Upper lobe of left lung (tissue), 6 donors: ENCODE results near the gene SP6. TPM values are rescaled to one million over a fixed set of nuclear protein-coding genes. Genes with fewer than 3 reads are reported as not detected.

Experiments used
- ATAC-seq, 2 donors: fragments of 200-7000 bp; cut with Tn5 transposase; one replicate each; pipeline ENCODE4 v1.9.1; 2022; ENCODE audit warnings: mild to moderate bottlenecking in 2 of 2, moderate library complexity in 2 of 2; ENCODE audit not compliant: low FRiP score in 2 of 2
- DNase-seq, 2 donors: peaks; one replicate each; pipeline ENCODE4 v3.0.0-alpha.2; 2019 to 2020
- H3K27ac ChIP-seq, 4 donors: fragments of 200-600 bp; sonication (generic); one replicate each; pipeline ENCODE4 v1.5.1; 2016 to 2019
- H3K27me3 ChIP-seq, 4 donors: fragments of 200-600 bp; sonication (generic); one replicate each; pipeline ENCODE4 v1.5.1; 2017 to 2019
- H3K36me3 ChIP-seq, 4 donors: fragments of 200-600 bp; sonication (generic); one replicate each; pipeline ENCODE4 v1.5.1; 2016 to 2019
- H3K4me1 ChIP-seq, 4 donors: fragments of 200-600 bp; sonication (generic); one replicate each; pipeline ENCODE4 v1.5.1; 2018 to 2019
- H3K4me3 ChIP-seq, 4 donors: fragments of 200-600 bp; sonication (generic); one replicate each; pipeline ENCODE4 v1.5.1; 2017 to 2019; ENCODE audit warnings: mild to moderate bottlenecking in 2 of 4, moderate library complexity in 1 of 4
- H3K9me3 ChIP-seq, 4 donors: fragments of 200-600 bp; sonication (generic); one replicate each; pipeline ENCODE4 v1.5.1; 2018 to 2019
- CTCF ChIP-seq, 6 experiments: fragments of 450-650 bp in 4 of 6; fragments of 200-600 bp in 2 of 6; sonication (generic) in 2 of 6; IDR thresholded peaks; one replicate each; pipeline ENCODE4 v1.5.1; 2016 to 2019; ENCODE audit warnings: antibody characterized with exemption in 6 of 6
- EP300 ChIP-seq, 4 donors: sonication (generic); formaldehyde crosslinking; IDR thresholded peaks; one replicate each; pipeline ENCODE4 v1.5.1; 2017; ENCODE audit warnings: antibody characterized with exemption in 4 of 4, control low read depth in 2 of 4
- POLR2A ChIP-seq, 4 donors: fragments of 450-650 bp; IDR thresholded peaks; one replicate each; pipeline ENCODE4 v1.5.1; 2016 to 2017; ENCODE audit warnings: antibody characterized with exemption in 4 of 4, mild to moderate bottlenecking in 2 of 4
- POLR2AphosphoS5 ChIP-seq, 2 donors: sonication (generic); formaldehyde crosslinking; IDR thresholded peaks; one replicate each; pipeline ENCODE4 v1.5.1; 2017; ENCODE audit warnings: antibody characterized with exemption in 2 of 2
- WGBS, 2 donors: methylation state at CpG; one replicate each; pipeline ENCODE4 v1.1.5; 2017 to 2018; 5-methylcytosine and 5-hydroxymethylcytosine counted together
- total RNA-seq, 6 donors: library from RNA; depleted of rRNA in 4 of 6; stranded (reverse); fragments of >200 nt in 4 of 6; gene quantifications; one replicate each; pipeline versions ENCODE4 v1.1.0 to v1.2.1, GENCODE V29; 2016 to 2021
- donor health status: DM: no; HTN: no; CAD: no; lungs with moderate emphysema.
- donor health status: DM: no; HTN: yes; CAD: no; lungs with severe emphysema.

SP6 gene
- total RNA-seq, 6 donors from 2014 or later: 0.76 to 6.4 (median 2.4) TPM

- DNase-seq (no peak), ATAC-seq (no peak)
- Histone ChIP-seq H3K4me1 (peaks cover 40 to 63% (median 44%) of the 10 kb centered on the region in 4 donors), H3K27me3 (peaks cover 0 to 20% (median 6%) of the 10 kb centered on the region in 4 donors), H3K4me3 (no peak overlapping the region), H3K9me3 (no peaks in the 10 kb centered on the region), H3K36me3 (peaks cover 0 to 13% (median 0%) of the 10 kb centered on the region in 4 donors), H3K27ac (peak overlapping the region in 2 of 4 donors; percentile 35 to 67)
- peak in 1 of 6 experiments; percentile 22 for TF ChIP-seq CTCF (IDR thresholded peaks at IDR 0.05)
- TF ChIP-seq POLR2AphosphoS5 (IDR thresholded peaks at IDR 0.05): peak in 1 of 2 donors; percentile 30
- TF ChIP-seq EP300 (IDR thresholded peaks at IDR 0.05): no peak
- 53 to 67% methylated on average over 4 of the region's 4 CpGs for WGBS, 2 donors
Observed at GRCh38 chr17:47844814-47845715, 5.9 kb downstream of the SP6 start.

GRCh38 chr17:47844227-47844626 lies 6.7 kb downstream of the SP6 start:
- Histone ChIP-seq H3K4me1 (peaks cover 42 to 69% (median 48%) of the 10 kb centered on the region in 4 donors), H3K27me3 (peaks cover 0 to 20% (median 6%) of the 10 kb centered on the region in 4 donors)
- DNase-seq: no peak

GRCh38 chr17:47843391-47843730 lies 7.6 kb downstream of the SP6 start:
- no peak overlapping the region for H3K4me3 ChIP-seq
- peak overlapping the region in 2 of 4 donors; percentile 8 to 67 for H3K27ac ChIP-seq
- H3K36me3 ChIP-seq: peaks cover 0 to 20% (median 0%) of the 10 kb centered on the region in 4 donors
- peaks cover 42 to 76% (median 50%) of the 10 kb centered on the region in 4 donors for H3K4me1 ChIP-seq
- ATAC-seq (no peak), DNase-seq (no peak)
- no peaks in the 10 kb centered on the region for H3K9me3 ChIP-seq
- no peak for TF ChIP-seq POLR2A (IDR thresholded peaks at IDR 0.05)
- no peak for TF ChIP-seq EP300 (IDR thresholded peaks at IDR 0.05)
- no peak for TF ChIP-seq POLR2AphosphoS5 (IDR thresholded peaks at IDR 0.05)
- no peak for TF ChIP-seq CTCF (IDR thresholded peaks at IDR 0.05)
- peaks cover 0 to 19% (median 6%) of the 10 kb centered on the region in 4 donors for H3K27me3 ChIP-seq
- WGBS, 2 donors: 37 to 56% methylated on average over 4 to 6 of the region's 6 CpGs

More at GRCh38 chr17:47844227-47844626, 6.7 kb downstream of the SP6 start:
- H3K27ac ChIP-seq: peak overlapping the region in 2 of 4 donors; percentile 35 to 67
- no peak overlapping the region for H3K4me3 ChIP-seq
- 10 to 53% methylated on average over 2 to 5 of the region's 5 CpGs for WGBS, 2 donors
- no peak for TF ChIP-seq POLR2A (IDR thresholded peaks at IDR 0.05)
- peak in 1 of 2 donors; percentile 17 for TF ChIP-seq POLR2AphosphoS5 (IDR thresholded peaks at IDR 0.05)
- ATAC-seq: no peak
- H3K9me3 ChIP-seq: no peaks in the 10 kb centered on the region
- H3K36me3 ChIP-seq: peaks cover 0 to 13% (median 0%) of the 10 kb centered on the region in 4 donors

GRCh38 chr17:47841488-47842291 lies 9.3 kb downstream of the SP6 start:
- Histone ChIP-seq H3K4me1 (peaks cover 33 to 78% (median 45%) of the 10 kb centered on the region in 4 donors), H3K36me3 (peaks cover 0 to 23% (median 10%) of the 10 kb centered on the region in 4 donors), H3K27me3 (peaks cover 0 to 2% (median under 1%) of the 10 kb centered on the region in 4 donors), H3K4me3 (peak overlapping the region in 2 of 4 donors; percentile 75 to 90), H3K9me3 (no peaks in the 10 kb centered on the region), H3K27ac (peak overlapping the region; percentile 45 to 85 (median 82))
- ATAC-seq (no peak), DNase-seq (no peak)
- WGBS, 2 donors: 67 to 69% methylated on average over 15 to 16 of the region's 16 CpGs
- TF ChIP-seq CTCF (IDR thresholded peaks at IDR 0.05): no peak
- TF ChIP-seq POLR2AphosphoS5 (IDR thresholded peaks at IDR 0.05): peak in 1 of 2 donors; percentile 4
- TF ChIP-seq EP300 (IDR thresholded peaks at IDR 0.05): no peak
- TF ChIP-seq POLR2A (IDR thresholded peaks at IDR 0.05): no peak
